ENCODE measurements around the gene TIGD3. TPM values are rescaled to one million over a fixed set of nuclear protein-coding genes. Genes with fewer than 3 reads are reported as not detected.

TIGD3 gene
- total and polyA plus RNA-seq, 9 of the 15 experiments (the other 6 are each of a cell fraction or from before 2014, with no cell fraction given) = 0.06 to 1.3 (median 0.56) TPM

- TF ChIP-seq, protein P1, sequence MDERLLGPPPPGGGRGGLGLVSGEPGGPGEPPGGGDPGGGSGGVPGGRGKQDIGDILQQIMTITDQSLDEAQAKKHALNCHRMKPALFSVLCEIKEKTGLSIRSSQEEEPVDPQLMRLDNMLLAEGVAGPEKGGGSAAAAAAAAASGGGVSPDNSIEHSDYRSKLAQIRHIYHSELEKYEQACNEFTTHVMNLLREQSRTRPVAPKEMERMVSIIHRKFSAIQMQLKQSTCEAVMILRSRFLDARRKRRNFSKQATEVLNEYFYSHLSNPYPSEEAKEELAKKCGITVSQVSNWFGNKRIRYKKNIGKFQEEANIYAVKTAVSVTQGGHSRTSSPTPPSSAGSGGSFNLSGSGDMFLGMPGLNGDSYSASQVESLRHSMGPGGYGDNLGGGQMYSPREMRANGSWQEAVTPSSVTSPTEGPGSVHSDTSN (CRISPR knock-in tag; IDR thresholded peaks at IDR 0.05; ENCODE audit: low read depth) = no peak
- TF ChIP-seq, protein P1 (tag; conservative IDR thresholded peaks at IDR 0.05; ENCODE audit: low read depth) = no peak
- TF ChIP-seq EP400 (IDR thresholded peaks at IDR 0.05) (no peak), ZNF347 (CRISPR knock-in tag; IDR thresholded peaks at IDR 0.05; ENCODE audit: low read depth) (no peak), KLF1 (tag; IDR thresholded peaks at IDR 0.05) (no peak), RBM34 (IDR thresholded peaks at IDR 0.05; ENCODE audit: borderline replicate concordance, insufficient read depth, low read length) (no peak), CHD7 (IDR thresholded peaks at IDR 0.05; ENCODE audit: low read depth, low read length) (no peak), RBBP5 (IDR thresholded peaks at IDR 0.05; ENCODE audit: borderline replicate concordance, insufficient read depth, low read length, poor library complexity, severe bottlenecking) (no peak), HOXB6 (CRISPR knock-in tag; IDR thresholded peaks at IDR 0.05; ENCODE audit: borderline replicate concordance) (no peak)
- TF ChIP-seq, protein P2, sequence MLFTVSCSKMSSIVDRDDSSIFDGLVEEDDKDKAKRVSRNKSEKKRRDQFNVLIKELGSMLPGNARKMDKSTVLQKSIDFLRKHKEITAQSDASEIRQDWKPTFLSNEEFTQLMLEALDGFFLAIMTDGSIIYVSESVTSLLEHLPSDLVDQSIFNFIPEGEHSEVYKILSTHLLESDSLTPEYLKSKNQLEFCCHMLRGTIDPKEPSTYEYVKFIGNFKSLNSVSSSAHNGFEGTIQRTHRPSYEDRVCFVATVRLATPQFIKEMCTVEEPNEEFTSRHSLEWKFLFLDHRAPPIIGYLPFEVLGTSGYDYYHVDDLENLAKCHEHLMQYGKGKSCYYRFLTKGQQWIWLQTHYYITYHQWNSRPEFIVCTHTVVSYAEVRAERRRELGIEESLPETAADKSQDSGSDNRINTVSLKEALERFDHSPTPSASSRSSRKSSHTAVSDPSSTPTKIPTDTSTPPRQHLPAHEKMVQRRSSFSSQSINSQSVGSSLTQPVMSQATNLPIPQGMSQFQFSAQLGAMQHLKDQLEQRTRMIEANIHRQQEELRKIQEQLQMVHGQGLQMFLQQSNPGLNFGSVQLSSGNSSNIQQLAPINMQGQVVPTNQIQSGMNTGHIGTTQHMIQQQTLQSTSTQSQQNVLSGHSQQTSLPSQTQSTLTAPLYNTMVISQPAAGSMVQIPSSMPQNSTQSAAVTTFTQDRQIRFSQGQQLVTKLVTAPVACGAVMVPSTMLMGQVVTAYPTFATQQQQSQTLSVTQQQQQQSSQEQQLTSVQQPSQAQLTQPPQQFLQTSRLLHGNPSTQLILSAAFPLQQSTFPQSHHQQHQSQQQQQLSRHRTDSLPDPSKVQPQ (CRISPR knock-in tag; IDR thresholded peaks at IDR 0.05; ENCODE audit: borderline replicate concordance) = no peak
These were observed 7.9 kb downstream of the TIGD3 start (continued) for GRCh38 chr11:65362320-65362931.
